Measurements from ENCODE around the gene BORCS8. TPM values are rescaled to one million over a fixed set of nuclear protein-coding genes. Genes with fewer than 3 reads are reported as not detected.
A peak's percentile ranks its signal among the peaks of the same experiment; 100 is the strongest.

Gene BORCS8
- total and polyA plus RNA-seq, 4 donors: 13.6 to 38.4 (median 24.0) TPM

DNA sequence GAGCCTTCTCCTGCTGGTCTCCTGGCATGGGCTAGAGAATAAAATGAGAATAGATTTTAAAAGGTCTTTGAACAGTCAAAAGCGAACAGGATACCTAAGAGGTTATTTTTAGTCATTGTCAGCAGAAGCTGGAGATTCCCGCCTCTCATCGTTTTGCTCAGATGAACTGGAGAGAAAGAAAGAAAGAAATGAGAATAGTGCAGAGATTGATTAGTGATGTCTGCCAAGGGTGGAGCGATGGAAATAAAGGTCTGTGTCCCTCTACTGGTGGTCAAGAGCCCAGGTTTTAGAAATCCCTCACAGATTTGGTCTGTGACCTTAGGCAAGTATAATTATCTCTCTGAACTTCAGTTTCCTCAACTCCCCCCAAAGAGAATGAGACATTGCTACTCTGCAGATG lies 25.1 kb upstream of the BORCS8 start:
- DNase-seq (ENCODE audit: low read depth in 4 of 6, low spot score in 6 of 6): no peak
- Histone ChIP-seq H3K4me3 (ENCODE audit: low read depth, low read length) (no peak overlapping the region), H3K4me1 (ENCODE audit: control insufficient read depth, insufficient read depth, low read length) (peaks cover 37% of the 10 kb centered on the region), H3K36me3 (ENCODE audit: control insufficient read depth, insufficient read depth, low read length) (peaks cover 62% of the 10 kb centered on the region), H3K27ac (ENCODE audit: low read depth, low read length) (no peak overlapping the region), H3K9me3 (ENCODE audit: control insufficient read depth, insufficient read depth, low read length) (no peaks in the 10 kb centered on the region), H3K27me3 (ENCODE audit: control insufficient read depth, insufficient read depth, low read length) (no peaks in the 10 kb centered on the region)
- 58% methylated on average over 4 of the region's 4 CpGs for WGBS (ENCODE audit: insufficient coverage)

DNA sequence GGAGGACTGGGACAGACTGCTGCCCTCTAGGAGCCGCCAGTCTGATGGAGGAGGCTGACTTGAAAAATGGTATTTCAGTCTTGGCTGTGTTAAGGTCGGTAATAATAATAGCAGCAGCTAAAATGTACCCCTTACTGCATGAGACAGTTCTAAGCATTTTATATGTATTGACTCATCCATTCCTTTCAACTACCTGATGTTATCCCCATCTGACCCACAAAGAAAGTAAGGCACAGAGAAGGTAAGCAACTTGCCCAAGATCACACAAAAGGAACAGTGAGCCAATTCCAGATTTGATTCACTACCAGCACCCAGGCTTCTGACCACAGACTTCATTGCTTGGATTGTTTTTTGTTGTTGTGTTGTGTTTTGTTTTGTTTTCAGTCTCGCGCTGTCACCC lies 23.8 kb upstream of the BORCS8 start:
- no peak overlapping the region for H3K4me3 ChIP-seq (ENCODE audit: low read depth, low read length)
- no peak overlapping the region for H3K27ac ChIP-seq (ENCODE audit: low read depth, low read length)
- H3K27me3 ChIP-seq (ENCODE audit: control insufficient read depth, insufficient read depth, low read length): no peaks in the 10 kb centered on the region

DNA sequence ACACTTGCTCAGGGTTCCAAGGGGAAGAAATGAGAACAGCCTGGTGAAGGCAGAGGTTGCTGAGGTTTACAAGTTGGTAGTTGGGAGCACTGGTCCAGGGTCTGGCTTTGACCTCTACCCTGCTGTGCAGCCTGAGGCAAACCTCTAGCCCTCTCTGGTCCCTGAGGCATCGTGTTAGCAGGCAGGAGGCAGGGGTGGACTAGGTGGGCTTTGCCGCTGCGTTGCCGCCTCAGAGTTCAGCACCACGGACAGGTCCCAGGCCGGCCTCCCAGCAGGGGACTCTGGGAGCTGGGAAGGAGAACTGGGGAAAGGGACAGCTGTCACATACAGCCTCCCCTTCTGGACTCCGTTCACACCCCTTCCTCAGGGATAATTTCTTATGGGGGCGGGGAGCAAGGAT lies 22.9 kb upstream of the BORCS8 start:
- Histone ChIP-seq H3K4me1 (ENCODE audit: control insufficient read depth, insufficient read depth, low read length) (peaks cover 44% of the 10 kb centered on the region), H3K9me3 (ENCODE audit: control insufficient read depth, insufficient read depth, low read length) (no peaks in the 10 kb centered on the region), H3K36me3 (ENCODE audit: control insufficient read depth, insufficient read depth, low read length) (peaks cover 47% of the 10 kb centered on the region), H3K27me3 (ENCODE audit: control insufficient read depth, insufficient read depth, low read length) (no peaks in the 10 kb centered on the region), H3K4me3 (ENCODE audit: low read depth, low read length) (peak overlapping the region; percentile 66), H3K27ac (ENCODE audit: low read depth, low read length) (no peak overlapping the region)
- 8% methylated on average over 5 of the region's 8 CpGs for WGBS (ENCODE audit: insufficient coverage)
- DNase-seq (ENCODE audit: low read depth in 4 of 6, low spot score in 6 of 6): peak in 1 of 6 donors; percentile 60

More for the DNA sequence above, 23.8 kb upstream of the BORCS8 start:
- 50% methylated on average over 1 of the region's 4 CpGs for WGBS (ENCODE audit: insufficient coverage)
- Histone ChIP-seq H3K4me1 (ENCODE audit: control insufficient read depth, insufficient read depth, low read length) (peaks cover 44% of the 10 kb centered on the region), H3K36me3 (ENCODE audit: control insufficient read depth, insufficient read depth, low read length) (peaks cover 52% of the 10 kb centered on the region), H3K9me3 (ENCODE audit: control insufficient read depth, insufficient read depth, low read length) (no peaks in the 10 kb centered on the region)
- DNase-seq (ENCODE audit: low read depth in 4 of 6, low spot score in 6 of 6): no peak

DNA sequence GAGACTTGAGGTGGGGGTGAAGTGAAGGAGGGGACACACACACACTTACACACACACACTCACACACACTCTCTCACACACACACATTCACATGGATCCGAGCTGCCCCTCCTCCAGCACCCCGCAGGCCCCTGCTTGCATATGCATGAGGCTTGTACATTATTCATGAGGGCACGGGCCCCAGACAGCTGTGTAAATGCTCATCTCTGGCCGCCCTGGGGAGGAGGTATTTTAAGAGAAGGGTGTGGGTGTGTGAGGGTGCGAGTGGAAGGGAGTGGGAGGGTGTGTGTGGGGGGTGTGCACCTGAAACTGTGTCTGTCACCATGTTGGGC lies 22.2 kb upstream of the BORCS8 start:
- Histone ChIP-seq H3K27me3 (ENCODE audit: control insufficient read depth, insufficient read depth, low read length) (no peaks in the 10 kb centered on the region), H3K9me3 (ENCODE audit: control insufficient read depth, insufficient read depth, low read length) (no peaks in the 10 kb centered on the region), H3K36me3 (ENCODE audit: control insufficient read depth, insufficient read depth, low read length) (peaks cover 40% of the 10 kb centered on the region), H3K4me1 (ENCODE audit: control insufficient read depth, insufficient read depth, low read length) (peaks cover 50% of the 10 kb centered on the region), H3K27ac (ENCODE audit: low read depth, low read length) (no peak overlapping the region), H3K4me3 (ENCODE audit: low read depth, low read length) (peak overlapping the region; percentile 66)
- 4% methylated on average over 4 of the region's 5 CpGs for WGBS (ENCODE audit: insufficient coverage)
- DNase-seq (ENCODE audit: low read depth in 4 of 6, low spot score in 6 of 6): peak in 2 of 6 donors; percentile 72 to 83

DNA sequence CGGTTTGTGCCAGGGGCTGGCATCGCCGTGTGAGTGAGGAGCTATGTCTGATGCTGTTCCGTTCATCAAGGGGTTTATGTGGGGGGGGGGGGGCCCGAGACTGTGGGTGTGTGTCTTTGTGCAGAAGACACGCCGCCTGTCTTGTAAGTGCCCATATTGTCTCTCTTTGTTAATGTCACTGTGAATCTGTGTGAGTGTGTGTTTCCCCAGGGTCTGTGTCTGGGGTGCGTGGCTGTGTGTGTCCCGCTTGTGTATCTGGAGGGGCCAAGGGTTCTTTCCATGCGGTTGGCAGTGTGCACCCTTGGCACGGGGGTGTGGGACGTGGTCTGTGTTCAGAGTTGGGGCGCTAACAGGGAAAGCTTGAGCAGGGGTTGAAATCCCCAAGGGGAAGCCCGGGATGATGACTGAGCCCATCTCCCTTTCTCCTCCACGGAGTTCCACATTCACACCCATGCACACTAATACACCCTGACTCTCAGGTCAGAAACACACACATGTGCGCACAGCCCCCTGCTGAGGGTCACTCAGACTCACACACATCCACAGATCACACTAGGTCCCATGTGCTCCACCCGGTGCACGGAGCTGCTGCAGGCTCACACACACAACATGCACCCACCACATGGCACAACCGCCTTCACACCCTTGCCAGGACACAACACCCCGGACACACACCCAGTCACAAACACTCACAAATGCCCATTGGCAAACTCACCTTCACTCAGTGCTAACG lies 21.6 kb upstream of the BORCS8 start:
- peak overlapping the region; percentile 40 for H3K27ac ChIP-seq (ENCODE audit: low read depth, low read length)

DNA sequence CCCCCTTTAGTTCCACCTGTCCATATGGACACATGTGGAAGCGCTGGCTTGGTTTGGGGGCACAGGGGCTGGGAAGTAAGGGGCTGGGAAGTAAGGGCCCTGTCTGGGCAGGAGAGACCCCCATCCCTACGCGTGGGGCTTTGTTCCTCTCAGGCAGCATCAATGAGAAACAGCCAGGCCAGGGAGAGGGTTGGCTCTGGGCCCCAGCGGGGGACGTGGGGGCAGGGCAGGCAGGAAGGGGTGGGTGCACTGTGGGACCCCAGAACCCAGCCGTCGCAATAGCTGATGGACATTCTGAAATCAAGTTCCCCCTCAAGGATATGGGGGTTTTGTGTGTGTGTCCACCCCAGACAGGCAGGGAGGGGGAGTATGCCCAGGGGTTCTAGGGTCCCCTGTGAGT lies 21.0 kb upstream of the BORCS8 start:
- H3K27me3 ChIP-seq (ENCODE audit: control insufficient read depth, insufficient read depth, low read length): no peaks in the 10 kb centered on the region
- H3K4me1 ChIP-seq (ENCODE audit: control insufficient read depth, insufficient read depth, low read length): peaks cover 61% of the 10 kb centered on the region
- peak overlapping the region; percentile 61 for H3K27ac ChIP-seq (ENCODE audit: low read depth, low read length)
- H3K36me3 ChIP-seq (ENCODE audit: control insufficient read depth, insufficient read depth, low read length): peaks cover 28% of the 10 kb centered on the region
- peak in 2 of 6 donors; percentile 71 to 73 for DNase-seq (ENCODE audit: low read depth in 4 of 6, low spot score in 6 of 6)
- peak overlapping the region; percentile 66 for H3K4me3 ChIP-seq (ENCODE audit: low read depth, low read length)
- no peaks in the 10 kb centered on the region for H3K9me3 ChIP-seq (ENCODE audit: control insufficient read depth, insufficient read depth, low read length)
- WGBS (ENCODE audit: insufficient coverage): 3% methylated on average over 7 of the region's 7 CpGs

More for the DNA sequence above, 21.6 kb upstream of the BORCS8 start:
- Histone ChIP-seq H3K27me3 (ENCODE audit: control insufficient read depth, insufficient read depth, low read length) (no peaks in the 10 kb centered on the region), H3K4me1 (ENCODE audit: control insufficient read depth, insufficient read depth, low read length) (peaks cover 56% of the 10 kb centered on the region), H3K9me3 (ENCODE audit: control insufficient read depth, insufficient read depth, low read length) (no peaks in the 10 kb centered on the region), H3K36me3 (ENCODE audit: control insufficient read depth, insufficient read depth, low read length) (peaks cover 34% of the 10 kb centered on the region), H3K4me3 (ENCODE audit: low read depth, low read length) (peak overlapping the region; percentile 66)
- peak in 2 of 6 donors; percentile 65 to 69 for DNase-seq (ENCODE audit: low read depth in 4 of 6, low spot score in 6 of 6)
- WGBS (ENCODE audit: insufficient coverage): 9% methylated on average over 17 of the region's 21 CpGs

DNA sequence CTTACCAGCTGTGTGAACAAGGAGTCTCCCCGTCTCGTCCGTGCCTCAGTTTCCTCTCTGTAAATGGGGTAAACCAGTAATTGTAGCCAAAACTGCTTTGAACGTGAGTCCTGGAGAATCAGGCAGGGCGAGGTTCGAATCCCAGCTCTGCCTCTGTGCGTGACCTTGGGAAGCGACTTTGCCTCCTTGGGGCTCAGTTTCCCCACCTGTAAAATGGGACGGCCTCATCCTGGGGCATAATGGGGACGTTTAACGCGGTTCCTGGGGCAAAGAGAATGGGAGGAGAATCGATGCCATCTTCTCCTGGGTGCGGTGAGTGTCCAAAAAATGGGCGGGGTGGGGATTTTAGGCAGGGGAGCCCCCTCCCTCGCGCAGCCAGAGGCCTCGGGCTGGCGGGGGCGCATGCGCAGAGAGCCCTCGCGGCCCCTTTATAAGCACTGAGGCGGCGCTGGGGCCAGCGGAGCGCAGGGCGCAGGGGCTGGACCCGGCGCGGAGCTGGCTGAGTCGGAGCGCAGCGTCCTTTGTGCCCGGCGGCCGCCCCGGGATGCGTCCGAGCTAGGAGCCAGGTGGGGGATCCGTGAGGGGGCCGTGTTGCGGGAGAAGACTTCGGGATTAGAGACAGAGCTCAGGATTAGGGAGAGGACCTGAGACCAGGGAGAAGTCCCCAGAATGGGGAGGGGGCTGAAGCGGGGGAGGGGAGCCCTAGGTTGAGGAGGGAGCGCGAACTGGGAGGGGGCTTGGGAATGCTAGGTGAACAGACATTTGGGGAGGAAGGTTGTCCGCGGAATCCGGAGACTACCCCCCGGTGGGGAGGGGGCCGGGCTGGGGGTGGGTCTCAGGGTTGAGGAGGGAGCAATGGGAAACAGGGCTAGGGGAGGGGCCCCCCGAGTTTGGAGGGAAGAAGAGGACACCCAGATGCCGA lies 19.8 kb upstream of the BORCS8 start, which contains the start of gene NCAN:
Gene NCAN (plus strand): TSS at position 460 of the 922 bp plus-strand sequence. CDS start 4,996 bp downstream, outside the sequence.
- Histone ChIP-seq H3K36me3 (ENCODE audit: control insufficient read depth, insufficient read depth, low read length) (peaks cover 21% of the 10 kb centered on the region), H3K9me3 (ENCODE audit: control insufficient read depth, insufficient read depth, low read length) (no peaks in the 10 kb centered on the region), H3K4me1 (ENCODE audit: control insufficient read depth, insufficient read depth, low read length) (peaks cover 71% of the 10 kb centered on the region), H3K4me3 (ENCODE audit: low read depth, low read length) (peak within 1 kb of the TSS; percentile 66), H3K27ac (ENCODE audit: low read depth, low read length) (peak within 1 kb of the TSS; percentile 61), H3K27me3 (ENCODE audit: control insufficient read depth, insufficient read depth, low read length) (no peaks in the 10 kb centered on the region)
- 7% methylated on average over 54 of the region's 54 CpGs for WGBS (ENCODE audit: insufficient coverage)
- peak in 3 of 6 donors; percentile 68 to 90 (median 89) for DNase-seq (ENCODE audit: low read depth in 4 of 6, low spot score in 6 of 6)

DNA sequence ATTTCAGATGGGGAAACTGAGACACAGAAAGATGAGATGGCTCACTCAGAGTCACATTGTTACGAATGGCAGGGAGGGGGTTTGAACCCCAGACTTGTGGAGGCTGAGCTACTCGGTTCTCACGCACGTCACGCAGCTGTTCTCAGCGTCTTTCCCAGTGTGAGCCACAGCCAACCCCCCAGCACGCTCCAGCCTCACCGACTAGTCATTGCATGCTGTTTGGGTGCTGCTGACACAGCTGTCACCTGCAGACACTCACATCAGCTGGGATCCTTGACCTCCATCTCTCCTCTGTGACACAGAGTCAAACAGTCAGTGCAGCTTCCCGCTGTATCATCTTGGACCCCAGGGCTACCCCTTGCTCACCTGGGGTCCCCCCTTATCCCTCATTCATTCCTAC lies 17.4 kb upstream of the BORCS8 start:
- H3K36me3 ChIP-seq (ENCODE audit: control insufficient read depth, insufficient read depth, low read length): peaks cover 4% of the 10 kb centered on the region
- no peak overlapping the region for H3K27ac ChIP-seq (ENCODE audit: low read depth, low read length)
- peaks cover 77% of the 10 kb centered on the region for H3K4me1 ChIP-seq (ENCODE audit: control insufficient read depth, insufficient read depth, low read length)
- WGBS (ENCODE audit: insufficient coverage): 67% methylated on average over 9 of the region's 9 CpGs
- no peak for DNase-seq (ENCODE audit: low read depth in 4 of 6, low spot score in 6 of 6)
- H3K9me3 ChIP-seq (ENCODE audit: control insufficient read depth, insufficient read depth, low read length): no peaks in the 10 kb centered on the region
- H3K4me3 ChIP-seq (ENCODE audit: low read depth, low read length): no peak overlapping the region
- H3K27me3 ChIP-seq (ENCODE audit: control insufficient read depth, insufficient read depth, low read length): no peaks in the 10 kb centered on the region

DNA sequence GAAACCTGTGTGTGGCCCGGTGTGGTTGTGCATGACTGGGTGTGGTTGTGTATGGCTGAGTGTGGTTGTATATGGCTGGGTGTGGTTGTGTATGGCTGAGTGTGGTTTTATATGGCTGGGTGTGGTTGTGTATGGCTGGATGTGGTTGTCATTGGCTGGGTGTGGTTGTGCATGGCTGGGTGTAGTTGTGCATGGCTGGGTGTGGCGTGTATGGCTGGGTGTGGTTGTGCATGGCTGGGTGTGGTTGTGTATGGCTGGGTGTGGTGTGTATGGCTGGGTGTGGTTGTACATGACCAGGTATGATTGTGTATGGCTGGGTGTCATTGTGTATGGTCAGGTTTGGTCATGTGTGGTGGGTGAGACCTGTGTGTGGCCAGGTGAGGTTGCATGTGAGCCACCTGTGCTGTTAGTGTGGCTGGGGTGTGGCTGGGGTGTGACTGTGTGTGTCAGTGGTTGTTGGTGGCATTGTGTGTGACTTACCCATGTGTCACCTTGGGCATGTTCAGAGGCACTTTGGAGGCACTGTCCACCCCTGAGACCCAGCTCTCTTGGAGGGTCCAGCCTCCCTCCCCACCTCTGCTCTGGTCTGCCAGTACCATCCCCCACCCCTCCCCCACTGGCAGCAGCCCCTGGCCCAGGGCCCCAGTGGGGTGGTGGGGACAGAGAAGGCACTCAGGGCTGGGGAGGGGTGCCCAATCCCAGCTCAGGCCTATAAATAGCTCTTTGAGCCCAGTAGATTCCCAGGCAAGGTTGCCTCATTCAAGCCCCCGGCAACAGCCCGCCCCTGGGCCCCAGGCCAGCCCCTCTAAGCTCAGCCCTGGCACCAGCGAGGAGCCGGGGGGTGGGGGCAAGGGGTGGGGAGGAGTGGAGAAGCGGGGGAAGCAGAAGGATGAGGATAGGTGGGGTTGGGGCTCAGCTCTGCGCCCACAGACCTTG lies 16.0 kb upstream of the BORCS8 start:
- DNase-seq (ENCODE audit: low read depth in 4 of 6, low spot score in 6 of 6): peak in 4 of 6 donors; percentile 69 to 92 (median 84)
- H3K4me3 ChIP-seq (ENCODE audit: low read depth, low read length): no peak overlapping the region
- 91% methylated on average over 2 of the region's 8 CpGs for WGBS (ENCODE audit: insufficient coverage)
- no peaks in the 10 kb centered on the region for H3K9me3 ChIP-seq (ENCODE audit: control insufficient read depth, insufficient read depth, low read length)
- H3K4me1 ChIP-seq (ENCODE audit: control insufficient read depth, insufficient read depth, low read length): peaks cover 79% of the 10 kb centered on the region
- peak overlapping the region; percentile 57 for H3K27ac ChIP-seq (ENCODE audit: low read depth, low read length)
- H3K27me3 ChIP-seq (ENCODE audit: control insufficient read depth, insufficient read depth, low read length): no peaks in the 10 kb centered on the region
- no peaks in the 10 kb centered on the region for H3K36me3 ChIP-seq (ENCODE audit: control insufficient read depth, insufficient read depth, low read length)
